Esophagus muscularis mucosa (tissue), 4 donors: Measurements from ENCODE around the gene TPO.

ENCODE experiments used
- EP300 ChIP-seq: sonication (generic); formaldehyde crosslinking; IDR thresholded peaks from one replicate; pipeline ENCODE4 v1.6.1; 2017; ENCODE audit warnings: antibody characterized with exemption
- POLR2A ChIP-seq: fragments of 450-650 bp; IDR thresholded peaks from one replicate; pipeline ENCODE4 v1.6.1; 2017; ENCODE audit warnings: antibody characterized with exemption, moderate library complexity, mild to moderate bottlenecking, low read depth
- POLR2AphosphoS5 ChIP-seq, 2 donors: sonication (generic); formaldehyde crosslinking; IDR thresholded peaks; one replicate each; pipeline ENCODE4 v1.6.1; 2017; ENCODE audit warnings: antibody characterized with exemption in 2 of 2
- TF ChIP-seq, protein P1 (sequence below), 3 experiments: fragments of 200-600 bp in 2 of 3; fragments of 450-650 bp in 1 of 3; sonication (generic) in 2 of 3; IDR thresholded peaks; one replicate each; pipeline ENCODE4 v1.5.1; 2017 to 2019; ENCODE audit warnings: antibody characterized with exemption in 3 of 3, mild to moderate bottlenecking in 2 of 3, moderate library complexity in 1 of 3

DNA sequence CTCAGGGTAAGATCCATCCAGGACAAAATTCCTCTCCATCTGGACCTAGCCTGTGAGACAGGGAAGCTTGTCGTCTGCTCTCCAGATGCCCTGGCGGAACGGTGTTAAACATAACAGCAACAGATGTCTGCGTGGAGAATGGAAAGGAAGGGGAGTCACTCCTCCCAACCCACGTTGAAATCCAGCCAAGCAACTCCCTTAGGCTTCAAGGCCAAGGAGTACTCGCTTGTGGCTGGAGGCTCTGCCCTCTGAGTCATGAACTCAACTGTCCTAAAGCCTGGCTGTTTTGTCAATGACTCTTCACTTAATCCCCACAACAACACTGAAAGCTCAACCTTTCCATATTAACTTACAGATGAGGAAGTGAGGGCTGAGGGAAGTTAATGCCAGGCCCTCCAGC, 42.2 kb downstream of the TPO start:
- TF ChIP-seq, protein P1, sequence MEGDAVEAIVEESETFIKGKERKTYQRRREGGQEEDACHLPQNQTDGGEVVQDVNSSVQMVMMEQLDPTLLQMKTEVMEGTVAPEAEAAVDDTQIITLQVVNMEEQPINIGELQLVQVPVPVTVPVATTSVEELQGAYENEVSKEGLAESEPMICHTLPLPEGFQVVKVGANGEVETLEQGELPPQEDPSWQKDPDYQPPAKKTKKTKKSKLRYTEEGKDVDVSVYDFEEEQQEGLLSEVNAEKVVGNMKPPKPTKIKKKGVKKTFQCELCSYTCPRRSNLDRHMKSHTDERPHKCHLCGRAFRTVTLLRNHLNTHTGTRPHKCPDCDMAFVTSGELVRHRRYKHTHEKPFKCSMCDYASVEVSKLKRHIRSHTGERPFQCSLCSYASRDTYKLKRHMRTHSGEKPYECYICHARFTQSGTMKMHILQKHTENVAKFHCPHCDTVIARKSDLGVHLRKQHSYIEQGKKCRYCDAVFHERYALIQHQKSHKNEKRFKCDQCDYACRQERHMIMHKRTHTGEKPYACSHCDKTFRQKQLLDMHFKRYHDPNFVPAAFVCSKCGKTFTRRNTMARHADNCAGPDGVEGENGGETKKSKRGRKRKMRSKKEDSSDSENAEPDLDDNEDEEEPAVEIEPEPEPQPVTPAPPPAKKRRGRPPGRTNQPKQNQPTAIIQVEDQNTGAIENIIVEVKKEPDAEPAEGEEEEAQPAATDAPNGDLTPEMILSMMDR (IDR thresholded peaks at IDR 0.05): no peak
- TF ChIP-seq POLR2AphosphoS5 (IDR thresholded peaks at IDR 0.05) (no peak), POLR2A (no peak), EP300 (no peak)
